Neural progenitor cell (in vitro differentiated cells): ENCODE results near the gene DDX51. TPM values are rescaled to one million over a fixed set of nuclear protein-coding genes. Genes with fewer than 3 reads are reported as not detected.

Experiments
- DNase-seq: peaks from one replicate; pipeline ENCODE4 v3.0.0-alpha.2; 2016; ENCODE audit warnings: low spot score
- H2AFZ ChIP-seq: fragments of 200-600 bp; sonication (generic); replicated peaks from 2 replicates; pipeline ENCODE4 v1.6.1; 2016; ENCODE audit warnings: antibody characterized with exemption
- H3F3A ChIP-seq: fragments of 200-600 bp; sonication (generic); 2 replicates; pipeline ENCODE4 v1.6.1; 2016; ENCODE audit warnings: antibody characterized with exemption, low read depth
- H3K27ac ChIP-seq: fragments of 200-600 bp; sonication (generic); 2 replicates; pipeline ENCODE4 v1.5.1; 2016; ENCODE audit warnings: mild to moderate bottlenecking
- H3K27me3 ChIP-seq: fragments of 200-600 bp; sonication (generic); 2 replicates; pipeline ENCODE4 v1.6.1; 2016; ENCODE audit warnings: mild to moderate bottlenecking, moderate library complexity
- H3K36me3 ChIP-seq: fragments of 200-600 bp; sonication (generic); 2 replicates; pipeline ENCODE4 v1.5.1; 2016
- H3K4me1 ChIP-seq: fragments of 200-600 bp; sonication (generic); 2 replicates; pipeline ENCODE4 v1.6.1; 2016; ENCODE audit warnings: mixed run types
- H3K4me2 ChIP-seq: fragments of 200-600 bp; sonication (generic); 2 replicates; pipeline ENCODE4 v1.6.1; 2016
- H3K4me3 ChIP-seq: fragments of 200-600 bp; sonication (generic); 2 replicates; pipeline ENCODE4 v1.5.1; 2016
- H3K79me2 ChIP-seq: fragments of 200-600 bp; sonication (generic); 2 replicates; pipeline ENCODE4 v1.6.1; 2016; ENCODE audit warnings: low read depth
- H3K9ac ChIP-seq: fragments of 200-600 bp; sonication (generic); 2 replicates; pipeline ENCODE4 v1.6.1; 2016
- H3K9me3 ChIP-seq: fragments of 200-600 bp; sonication (generic); 2 replicates; pipeline ENCODE4 v1.5.1; 2016; ENCODE audit warnings: low read depth
- H4K20me1 ChIP-seq: fragments of 200-600 bp; sonication (generic); 2 replicates; pipeline ENCODE4 v1.6.1; 2016; ENCODE audit warnings: low read depth
- H3K27ac Mint-ChIP-seq: 3 replicates; pipeline ENCODE4 v1.8.0; 2021; ENCODE audit warnings: mixed read lengths
- H3K27me3 Mint-ChIP-seq: 2 replicates; pipeline ENCODE4 v1.8.0; 2022; ENCODE audit warnings: low read depth, mild to moderate bottlenecking, inconsistent platforms, moderate library complexity, mixed read lengths; ENCODE audit not compliant: insufficient read depth
- H3K36me3 Mint-ChIP-seq: 3 replicates; pipeline ENCODE4 v1.8.0; 2021; ENCODE audit warnings: mixed read lengths
- H3K4me1 Mint-ChIP-seq: 3 replicates; pipeline ENCODE4 v1.8.0; 2021; ENCODE audit warnings: mixed read lengths
- H3K4me3 Mint-ChIP-seq: 3 replicates; pipeline ENCODE4 v1.8.0; 2021; ENCODE audit warnings: mild to moderate bottlenecking, moderate library complexity, mixed read lengths
- H3K9me3 Mint-ChIP-seq: 3 replicates; pipeline ENCODE4 v1.8.0; 2020; ENCODE audit warnings: mixed read lengths
- CTCF ChIP-seq: fragments of 200-600 bp; sonication (generic); IDR thresholded peaks from 2 replicates; pipeline ENCODE4 v1.5.1; 2017; ENCODE audit warnings: antibody characterized with exemption, mild to moderate bottlenecking
- EZH2 ChIP-seq: fragments of 200-600 bp; sonication (generic); IDR thresholded peaks from 2 replicates; pipeline ENCODE4 v1.6.1; 2017; ENCODE audit warnings: antibody characterized with exemption, mild to moderate bottlenecking, moderate library complexity
- EZH2phosphoT487 ChIP-seq: fragments of 200-600 bp; sonication (generic); IDR thresholded peaks from 2 replicates; pipeline ENCODE4 v1.6.1; 2017; ENCODE audit warnings: antibody characterized with exemption
- total RNA-seq: library from RNA; depleted of rRNA; stranded (reverse); fragments of >200 nt; gene quantifications from 2 replicates; pipeline ENCODE4 v1.2.3, GENCODE V29; 2015; ENCODE audit warnings: low replicate concordance

Gene DDX51
- total RNA-seq, 1 donor from 2014 or later = 8.5 TPM

GRCh38 chr12:132174015-132174838 is 30.1 kb upstream of the DDX51 start:
- no peak for DNase-seq
- H3K27me3 ChIP-seq = peaks cover 98% of the 10 kb centered on the region
- H3K9ac ChIP-seq = no peak overlapping the region
- Mint-ChIP-seq H3K4me1 (peaks cover 10% of the 10 kb centered on the region), H3K36me3 (no peaks in the 10 kb centered on the region), H3K9me3 (no peaks in the 10 kb centered on the region), H3K27ac (no peak overlapping the region), H3K4me3 (no peak overlapping the region), H3K27me3 (peaks cover 10% of the 10 kb centered on the region)
- no peaks in the 10 kb centered on the region for H3K79me2 ChIP-seq
- no peak overlapping the region for H3K4me2 ChIP-seq
- no peak overlapping the region for H3K27ac ChIP-seq
- H3K4me1 ChIP-seq = no peaks in the 10 kb centered on the region
- no peak overlapping the region for H3K4me3 ChIP-seq
- TF ChIP-seq CTCF = no peak
- TF ChIP-seq EZH2phosphoT487 = no peak
- no peak for TF ChIP-seq EZH2
- no peaks in the 10 kb centered on the region for H4K20me1 ChIP-seq
- no peaks in the 10 kb centered on the region for H3K9me3 ChIP-seq
- no peak overlapping the region for H2AFZ ChIP-seq
- H3F3A ChIP-seq = no peaks in the 10 kb centered on the region
- no peaks in the 10 kb centered on the region for H3K36me3 ChIP-seq

- Mint-ChIP-seq H3K36me3 (no peaks in the 10 kb centered on the region), H3K27ac (no peak overlapping the region), H3K4me3 (no peak overlapping the region), H3K4me1 (peaks cover 7% of the 10 kb centered on the region), H3K9me3 (no peaks in the 10 kb centered on the region), H3K27me3 (peaks cover 8% of the 10 kb centered on the region)
- Histone ChIP-seq H3K27ac (no peak overlapping the region), H3K27me3 (peaks cover 93% of the 10 kb centered on the region), H3K9me3 (no peaks in the 10 kb centered on the region), H3K9ac (no peak overlapping the region), H3K4me1 (no peaks in the 10 kb centered on the region), H4K20me1 (no peaks in the 10 kb centered on the region), H3F3A (no peaks in the 10 kb centered on the region), H3K4me3 (no peak overlapping the region), H3K79me2 (no peaks in the 10 kb centered on the region), H3K36me3 (no peaks in the 10 kb centered on the region), H2AFZ (no peak overlapping the region), H3K4me2 (no peak overlapping the region)
- TF ChIP-seq CTCF = no peak
- no peak for TF ChIP-seq EZH2
- TF ChIP-seq EZH2phosphoT487 = no peak
- DNase-seq = no peak
These were observed 29.3 kb upstream of the DDX51 start for GRCh38 chr12:132173135-132174014.

- no peaks in the 10 kb centered on the region for H3K9me3 Mint-ChIP-seq
- Histone ChIP-seq H3K36me3 (no peaks in the 10 kb centered on the region), H3K27ac (no peak overlapping the region), H2AFZ (no peak overlapping the region), H3K79me2 (no peaks in the 10 kb centered on the region), H3K4me2 (no peak overlapping the region), H3K9me3 (no peaks in the 10 kb centered on the region), H3F3A (no peaks in the 10 kb centered on the region), H3K9ac (no peak overlapping the region), H3K27me3 (peaks cover 93% of the 10 kb centered on the region), H3K4me1 (no peaks in the 10 kb centered on the region), H4K20me1 (no peaks in the 10 kb centered on the region), H3K4me3 (no peak overlapping the region)
- H3K27ac Mint-ChIP-seq = no peak overlapping the region
- H3K4me1 Mint-ChIP-seq = peaks cover 5% of the 10 kb centered on the region
- no peak for DNase-seq
- no peak for TF ChIP-seq CTCF
- TF ChIP-seq EZH2 = no peak
- no peak for TF ChIP-seq EZH2phosphoT487
- H3K27me3 Mint-ChIP-seq = peaks cover 8% of the 10 kb centered on the region
- H3K4me3 Mint-ChIP-seq = no peak overlapping the region
- H3K36me3 Mint-ChIP-seq = no peaks in the 10 kb centered on the region
These were observed 28.5 kb upstream of the DDX51 start for GRCh38 chr12:132172619-132173018.
